GM18519 (cell line): Measurements from ENCODE around the gene POLK.
"Not testable (repeated sequence)": the region's sequence is repeated elsewhere in the genome, so short reads cannot be mapped to it uniquely, and the experiment has no call there.

ENCODE experiments used
- ATAC-seq: cut with Tn5 transposase; IDR thresholded peaks from one replicate; pipeline ENCODE4 v1.9.1; 2021; ENCODE audit warnings: mild to moderate bottlenecking, moderate library complexity; ENCODE audit not compliant: unreplicated experiment, low FRiP score

The POLK gene

GRCh38 chr5:75603371-75603770, 91.7 kb downstream of the POLK start:
- no peak for ATAC-seq

GRCh38 chr5:75603821-75604220, 92.1 kb downstream of the POLK start:
- no peak for ATAC-seq

- ATAC-seq: not testable (repeated sequence)
Observed at GRCh38 chr5:75607341-75607740, 95.7 kb downstream of the POLK start.

- ATAC-seq: no peak
Observed at GRCh38 chr5:75608870-75609269, 97.2 kb downstream of the POLK start.

- ATAC-seq: no peak
Observed at GRCh38 chr5:75610201-75610600, 98.5 kb downstream of the POLK start.

- ATAC-seq: not testable (repeated sequence)
Observed at GRCh38 chr5:75610859-75611310, 99.2 kb downstream of the POLK start.

GRCh38 chr5:75611311-75612225, 99.9 kb downstream of the POLK start, which contains the start of gene ANKDD1B:
ANKDD1B (plus strand) TSS chr5:75611453; CDS start chr5:75611635, 182 bp downstream.
- ATAC-seq: no peak

- ATAC-seq: no peak
Observed at GRCh38 chr5:75612226-75612569, 100.5 kb downstream of the POLK start.

GRCh38 chr5:75612901-75613300, 101.2 kb downstream of the POLK start:
- no peak for ATAC-seq

GRCh38 chr5:75614176-75614575, 102.5 kb downstream of the POLK start:
- ATAC-seq: no peak

GRCh38 chr5:75616371-75616881, 104.7 kb downstream of the POLK start:
- ATAC-seq: no peak

- no peak for ATAC-seq
Observed at GRCh38 chr5:75616971-75617621, 105.4 kb downstream of the POLK start.

GRCh38 chr5:75617736-75618352, 106.2 kb downstream of the POLK start:
- ATAC-seq: no peak

- no peak for ATAC-seq
Observed at GRCh38 chr5:75620184-75620959, 108.7 kb downstream of the POLK start.

- ATAC-seq: no peak
Observed at GRCh38 chr5:75622564-75622963, 110.9 kb downstream of the POLK start.

GRCh38 chr5:75623846-75624245, 112.2 kb downstream of the POLK start:
- ATAC-seq: no peak

GRCh38 chr5:75626959-75627358, 115.3 kb downstream of the POLK start:
- ATAC-seq: no peak

- ATAC-seq: no peak
Observed at GRCh38 chr5:75627801-75628200, 116.1 kb downstream of the POLK start.

- no peak for ATAC-seq
Observed at GRCh38 chr5:75630875-75631274, 119.2 kb downstream of the POLK start.

- ATAC-seq: no peak
Observed at GRCh38 chr5:75632321-75632720, 120.6 kb downstream of the POLK start.
